Putamen (tissue), 1 donor: ENCODE data around the gene OTOA.
"Not testable (repeated sequence)": the region's sequence is repeated elsewhere in the genome, so short reads cannot be mapped to it uniquely, and the experiment has no call there.

ENCODE experiments used
- DNase-seq: peaks from one replicate; pipeline ENCODE4 v3.0.0-alpha.2; 2016; ENCODE audit warnings: low spot score

The OTOA gene

DNA sequence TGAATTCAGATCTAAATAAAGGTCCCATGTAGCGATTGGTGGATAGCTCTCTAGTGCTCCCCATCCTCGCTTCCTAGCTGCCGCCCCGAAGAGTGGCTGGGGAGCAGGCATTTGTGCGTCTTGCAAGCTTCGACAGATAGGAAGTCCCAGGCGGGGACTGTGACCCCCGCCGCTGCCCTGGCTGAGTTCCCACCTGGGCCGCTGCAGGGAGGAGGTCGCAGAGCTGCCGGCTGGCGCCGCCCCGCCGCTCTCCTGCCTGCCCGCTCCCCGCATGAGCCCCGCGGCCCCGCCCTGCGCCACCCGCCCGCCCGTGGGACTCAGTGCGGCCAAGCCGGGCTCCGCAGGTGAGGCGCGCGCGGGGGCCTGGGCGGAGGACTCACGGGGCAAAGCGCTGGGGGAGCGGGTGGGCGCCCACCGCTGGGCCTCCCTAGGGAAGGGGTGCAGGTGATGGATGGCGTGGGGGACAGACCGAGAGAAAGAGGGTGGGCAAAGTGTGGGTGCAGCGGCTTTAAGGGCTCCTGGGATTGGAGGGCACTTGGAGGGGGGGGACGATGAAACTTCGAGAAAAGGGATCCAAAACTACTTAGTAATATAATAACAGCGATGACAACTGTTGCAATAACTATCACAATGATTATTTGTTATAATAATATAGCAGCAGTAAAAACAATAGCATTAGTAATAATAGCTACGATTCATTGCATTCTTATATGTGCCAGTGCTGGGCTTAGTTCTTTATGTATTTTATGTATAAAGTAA lies at the start of gene OTOA:
TSS of gene OTOA (plus strand) at position 80 of the 759 bp plus-strand sequence. CDS start 14,547 bp downstream, outside the sequence.
- no peak for DNase-seq

DNA sequence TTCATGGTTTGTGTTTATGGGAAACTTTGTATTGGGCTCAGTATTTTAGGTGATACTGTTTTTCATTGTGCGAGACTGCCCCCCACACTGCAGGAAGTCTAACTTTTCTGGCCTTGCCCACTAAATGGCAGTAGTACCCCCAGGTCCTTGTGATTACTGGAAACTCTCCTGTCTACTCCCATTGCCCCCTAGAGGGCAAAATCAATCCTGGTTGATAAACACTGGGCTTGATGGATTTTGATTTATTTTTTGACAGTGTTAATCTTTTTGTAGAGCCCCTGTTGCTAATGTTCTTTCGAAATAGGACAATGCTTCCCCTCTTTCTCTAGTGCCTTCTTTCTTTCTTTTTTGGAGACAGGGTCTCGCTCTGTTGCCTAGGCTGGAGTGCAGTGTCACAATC lies 48.9 kb upstream of the OTOA start:
- DNase-seq: no peak

DNA sequence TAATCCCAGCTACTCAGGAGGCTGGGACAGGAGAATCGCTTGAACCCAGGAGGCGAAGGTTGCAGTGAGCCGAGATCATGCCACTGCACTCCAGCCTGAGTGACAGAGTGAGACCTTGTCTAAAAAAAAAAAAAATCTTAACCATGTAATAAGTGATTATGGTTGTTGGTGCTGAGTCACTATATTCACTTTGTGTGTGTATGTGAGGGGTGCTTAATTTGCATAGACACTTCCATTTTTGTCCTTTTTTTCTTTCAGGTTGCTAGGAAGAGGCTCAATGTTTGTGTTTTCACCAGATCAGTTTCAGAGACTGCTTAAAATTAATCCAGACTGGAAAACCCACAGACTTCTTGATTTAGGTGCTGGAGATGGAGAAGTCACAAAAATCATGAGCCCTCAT lies 46.2 kb upstream of the OTOA start:
- DNase-seq: no peak

DNA sequence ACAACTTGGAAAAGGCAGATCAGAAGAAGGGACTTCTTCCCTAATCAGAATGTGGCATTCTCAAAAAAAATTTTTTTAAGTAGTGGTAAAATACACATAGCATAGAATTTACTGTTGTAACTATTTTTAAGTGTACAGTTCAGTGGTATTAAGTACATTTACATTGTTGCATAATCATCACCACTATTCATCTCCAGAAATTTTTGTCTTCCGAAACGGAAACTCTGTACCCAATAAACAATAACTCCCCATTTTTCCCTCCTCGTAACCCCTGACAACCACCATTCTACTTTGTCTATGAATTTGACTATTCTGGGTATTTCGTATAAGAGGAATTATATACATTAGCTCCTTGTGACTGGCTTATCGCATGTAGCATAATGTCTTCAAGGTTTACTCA lies 45.5 kb upstream of the OTOA start:
- no peak for DNase-seq

DNA sequence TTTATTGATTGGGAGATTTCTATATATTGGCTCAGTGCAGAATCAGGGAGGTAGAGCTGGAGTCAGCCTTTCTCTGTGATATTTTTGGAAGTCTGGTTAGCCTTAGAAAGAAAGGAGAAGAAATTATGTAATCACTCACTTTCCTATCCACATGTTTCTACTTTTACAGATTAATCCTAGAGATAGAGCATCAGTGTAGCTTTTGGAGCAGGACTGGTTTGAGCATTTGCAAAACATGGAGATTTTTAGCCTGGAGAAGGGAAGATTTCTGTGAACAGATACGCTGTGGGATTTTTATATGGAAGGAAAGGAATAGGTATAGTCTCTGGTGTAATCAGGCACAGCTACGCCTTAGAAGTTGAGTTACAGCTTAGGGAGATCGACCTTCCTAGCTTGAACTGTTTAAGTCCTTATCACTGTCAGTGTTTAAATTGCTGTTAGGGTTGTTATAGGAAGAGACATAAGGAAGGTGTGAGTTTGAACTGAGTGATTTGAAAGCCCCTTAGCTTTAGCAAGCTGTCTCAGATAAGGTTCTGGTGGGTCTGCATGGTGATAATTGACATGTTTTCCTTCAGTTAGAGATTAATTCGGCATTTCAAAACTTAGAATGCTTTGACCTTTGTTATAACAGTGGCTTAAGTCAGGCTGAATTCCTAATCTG lies 43.9 kb upstream of the OTOA start:
- peak; percentile 36 for DNase-seq

DNA sequence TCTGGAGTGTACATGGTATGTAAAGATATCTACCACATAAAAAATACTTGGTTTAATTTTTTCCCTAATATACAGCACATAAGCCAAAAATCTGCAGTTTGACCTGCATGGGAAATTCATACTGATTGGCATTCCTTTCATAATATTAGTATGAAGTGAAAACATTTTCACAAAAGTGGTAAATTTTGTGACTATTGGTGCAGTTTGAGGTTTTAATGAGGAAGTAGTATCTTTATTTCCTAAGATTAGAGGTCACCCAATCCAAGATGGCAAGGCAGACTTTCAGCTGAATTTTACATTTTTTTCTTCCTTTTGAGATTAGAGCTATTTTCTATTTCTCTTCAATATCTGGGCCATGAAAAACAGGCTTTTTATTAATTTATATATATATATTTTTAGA lies 43.2 kb upstream of the OTOA start:
- DNase-seq: no peak

DNA sequence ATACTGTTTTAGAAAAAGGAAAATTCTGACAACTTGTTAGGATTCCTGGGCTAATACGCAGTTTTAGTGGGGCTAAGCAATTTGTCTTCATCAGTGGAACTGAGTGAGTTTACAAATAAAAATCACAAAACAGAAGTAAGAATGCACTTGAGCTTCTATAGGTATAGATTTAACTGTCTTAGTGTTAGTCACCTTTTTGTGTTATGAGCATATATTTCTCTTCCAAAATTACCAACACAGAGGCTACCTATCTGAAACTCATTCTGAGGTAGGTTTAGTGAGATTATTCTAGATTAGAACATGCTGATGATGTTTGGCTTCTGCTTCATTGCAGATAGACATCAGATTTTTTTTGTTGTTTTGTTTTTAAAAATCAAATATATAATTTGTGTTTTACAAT lies 41.2 kb upstream of the OTOA start:
- DNase-seq: no peak

DNA sequence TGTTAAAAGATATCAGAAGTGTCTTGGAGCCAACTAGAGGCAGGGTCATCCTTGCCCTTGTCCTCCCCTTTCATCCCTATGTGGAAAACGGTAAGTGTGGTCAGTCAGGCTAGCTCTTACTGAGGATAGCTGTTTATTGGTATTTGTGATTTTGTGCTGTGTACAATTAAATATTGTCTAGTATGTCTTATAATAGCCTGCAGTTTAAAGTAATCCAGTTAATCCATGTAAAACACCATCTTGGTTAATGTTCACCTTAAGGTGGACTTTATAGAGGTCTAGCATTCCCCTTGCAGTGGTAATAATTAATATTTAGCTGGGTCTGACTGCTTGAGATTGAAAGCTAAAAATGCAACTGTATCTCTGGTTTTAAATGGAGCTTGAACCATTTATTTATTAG lies 38.7 kb upstream of the OTOA start:
- DNase-seq: no peak

DNA sequence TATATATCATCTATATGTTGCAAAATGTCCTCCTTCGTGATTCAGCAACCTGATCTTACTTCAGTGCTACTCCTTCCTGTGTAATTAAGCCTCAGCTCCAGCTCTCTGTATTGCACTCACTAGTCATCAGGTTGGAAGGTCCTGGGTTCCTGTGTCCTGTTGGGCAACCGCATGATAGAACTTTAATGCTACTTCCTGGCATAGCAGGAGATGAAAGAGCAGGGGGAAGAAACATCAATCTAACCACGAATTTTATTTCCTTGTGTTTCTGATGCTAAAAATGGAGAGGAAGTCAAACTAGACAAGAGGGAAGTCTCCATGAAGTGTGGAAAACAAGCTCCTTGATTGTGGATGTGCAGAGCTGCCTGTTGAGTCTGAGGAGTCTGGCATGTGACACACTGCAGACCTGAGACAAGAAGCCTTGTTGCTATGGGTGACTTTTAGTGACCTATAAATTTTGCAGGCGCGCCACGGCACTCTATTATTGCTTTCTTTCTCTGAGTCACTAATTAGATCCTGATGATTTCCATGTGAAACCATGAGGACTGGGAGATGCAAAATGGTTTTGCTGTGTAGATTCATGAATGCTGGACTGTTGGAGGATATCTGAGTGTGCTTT lies 37.0 kb upstream of the OTOA start:
- no peak for DNase-seq

DNA sequence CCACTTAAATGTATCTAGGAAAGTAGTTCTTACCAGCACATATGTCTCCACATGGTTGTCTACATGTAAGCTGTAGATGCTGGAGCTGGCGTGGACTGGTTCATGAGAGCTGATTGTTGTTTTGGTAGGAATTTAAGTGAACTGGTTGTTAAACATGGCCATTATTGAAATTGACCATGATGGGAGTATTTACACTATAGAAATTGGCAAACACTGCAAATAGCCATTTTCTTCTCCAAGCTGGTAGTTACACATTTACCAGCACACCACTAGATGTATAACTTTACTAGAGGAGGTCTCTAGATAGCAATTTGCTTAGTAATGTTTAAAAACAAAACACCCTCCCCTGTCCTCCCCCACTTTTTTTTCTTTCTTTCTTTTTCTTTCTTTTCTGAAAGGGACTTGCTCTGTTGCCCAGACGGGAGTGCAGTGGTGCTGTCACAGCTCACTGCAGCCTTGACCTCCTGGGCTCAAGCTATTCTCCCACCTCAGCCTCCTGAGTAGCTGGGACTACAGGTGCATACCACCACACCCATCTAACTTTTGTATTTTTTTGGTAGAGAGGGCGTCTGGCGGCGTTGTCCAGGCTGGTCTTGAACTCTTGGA lies 35.5 kb upstream of the OTOA start:
- DNase-seq: no peak

DNA sequence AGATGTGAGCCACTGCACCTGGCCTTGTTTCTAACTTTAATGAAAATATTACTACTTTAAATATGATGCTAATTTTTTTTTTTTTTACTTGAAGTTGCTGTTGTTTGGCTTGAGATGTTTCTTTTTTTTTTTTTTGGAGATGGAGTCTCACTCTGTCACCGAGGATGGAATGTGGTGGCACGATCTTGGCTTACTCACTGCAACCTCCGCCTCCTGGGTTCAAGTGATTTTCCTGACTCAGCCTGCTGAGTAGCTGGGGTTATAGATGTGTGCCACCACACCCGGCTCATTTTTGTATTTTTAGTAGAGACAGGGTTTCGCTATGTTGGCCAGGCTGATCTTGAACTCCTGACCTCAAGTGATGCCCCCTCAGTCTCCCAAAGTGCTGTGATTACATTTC lies 35.0 kb upstream of the OTOA start:
- DNase-seq: no peak

DNA sequence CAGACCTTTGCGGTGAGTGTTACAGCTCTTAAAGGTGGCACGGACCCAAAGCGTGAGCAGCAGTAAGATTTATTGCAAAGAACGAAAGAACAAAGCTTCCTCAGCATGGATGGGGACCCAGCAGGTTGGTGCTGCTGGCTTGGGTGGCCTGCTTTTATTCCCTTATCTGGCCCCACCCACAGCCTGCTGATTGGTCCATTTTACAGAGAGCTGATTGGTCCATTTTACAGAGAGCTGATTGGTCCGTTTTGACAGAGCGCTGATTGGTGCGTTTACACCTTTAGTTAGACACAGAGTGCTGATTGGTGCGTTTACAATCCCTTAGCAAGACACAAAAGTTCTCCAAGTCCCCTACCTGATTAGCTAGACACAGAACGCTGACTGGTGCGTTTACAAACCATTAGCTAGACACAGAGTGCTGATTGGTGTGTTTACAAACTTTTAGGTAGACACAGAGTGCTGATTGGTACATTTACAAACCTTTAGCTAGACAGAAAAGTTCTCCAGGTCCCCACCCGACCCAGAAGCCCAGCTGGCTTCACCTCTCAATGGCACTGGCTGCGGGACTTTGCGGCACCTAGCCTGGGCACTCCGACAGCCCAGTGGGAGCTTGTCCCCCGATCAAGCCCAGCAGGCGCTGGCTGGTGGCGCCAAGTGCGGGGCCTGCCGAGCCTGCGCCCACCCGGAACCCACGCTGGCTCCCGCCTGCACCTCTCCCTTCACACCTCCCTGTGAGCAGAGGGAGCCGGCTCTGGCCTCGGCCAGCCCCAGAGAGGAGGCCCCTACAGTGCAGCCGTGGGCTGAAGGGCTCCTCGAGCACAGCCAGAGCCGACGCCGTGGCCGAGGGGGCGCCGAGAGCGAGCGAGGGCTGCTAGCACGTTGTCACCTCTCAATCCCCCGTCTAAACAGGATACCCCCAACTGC lies 33.9 kb upstream of the OTOA start:
- not testable (repeated sequence) for DNase-seq

DNA sequence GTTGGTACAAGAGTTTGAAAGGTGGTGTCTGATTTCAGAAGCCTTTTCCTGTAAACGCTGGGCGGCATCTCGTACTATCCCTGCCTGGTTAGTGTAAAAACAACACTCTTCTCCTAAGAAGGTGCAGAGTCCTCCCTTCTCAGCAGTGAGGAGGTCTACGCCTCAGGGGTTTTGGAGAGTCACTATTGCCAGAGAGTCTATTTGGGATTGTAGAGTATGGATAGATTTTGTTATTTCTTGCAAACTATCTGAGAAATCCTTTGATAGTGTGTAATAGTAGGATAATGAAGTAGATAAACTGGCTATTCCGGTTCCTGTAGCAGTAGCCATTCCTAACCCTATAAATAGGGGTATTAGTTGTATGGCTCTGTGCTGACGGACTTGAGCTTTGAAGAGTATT lies 32.9 kb upstream of the OTOA start:
- DNase-seq: not testable (repeated sequence)

DNA sequence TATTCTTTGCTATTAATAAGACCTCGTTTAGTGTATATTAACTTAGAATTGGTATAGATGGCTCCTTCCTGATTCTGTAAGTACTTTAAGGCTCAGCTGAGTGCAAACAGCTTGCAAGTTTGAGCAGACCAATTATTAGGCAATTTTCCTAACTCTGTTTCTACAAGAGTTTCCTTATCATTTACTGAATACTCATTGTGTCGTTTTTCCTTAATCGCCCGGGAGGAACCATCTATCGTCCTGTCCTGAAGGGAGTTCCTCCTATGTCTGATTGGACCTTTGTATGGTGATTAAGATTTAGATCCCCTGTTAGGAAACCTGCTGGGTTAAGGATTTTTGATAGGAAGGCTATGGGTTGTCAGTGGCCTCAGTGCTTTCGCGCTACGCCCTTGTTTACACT lies 32.4 kb upstream of the OTOA start:
- DNase-seq: not testable (repeated sequence)

DNA sequence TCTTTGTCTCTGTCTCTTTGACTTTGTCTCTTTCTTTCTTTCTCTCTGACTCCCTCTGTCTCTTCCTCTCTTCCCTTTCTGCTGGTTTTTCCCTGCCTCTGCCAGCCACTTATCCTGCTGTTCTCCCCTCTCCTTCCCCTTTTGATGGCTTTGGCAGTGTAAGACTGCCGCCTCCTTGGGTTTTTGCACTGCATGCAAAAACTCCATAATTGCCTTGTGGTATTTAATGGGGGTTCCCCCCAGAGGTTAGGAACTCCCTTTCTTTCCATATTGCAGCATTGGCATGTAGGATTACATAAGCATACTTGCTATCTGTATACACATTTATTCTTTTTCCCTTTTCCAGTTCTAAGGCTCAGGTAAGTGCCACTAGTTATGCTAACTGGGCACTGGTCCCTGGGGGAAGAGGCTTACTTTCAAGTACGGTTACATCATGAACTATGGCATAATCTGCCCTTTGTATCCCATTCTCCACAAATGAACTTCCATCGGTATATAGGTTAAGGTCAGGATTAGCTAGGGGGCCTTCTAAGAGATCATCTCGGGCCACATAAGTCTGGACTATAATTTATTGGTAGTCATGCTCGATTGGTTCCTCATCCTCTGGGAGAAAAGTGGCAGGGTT lies 31.7 kb upstream of the OTOA start:
- DNase-seq: not testable (repeated sequence)

DNA sequence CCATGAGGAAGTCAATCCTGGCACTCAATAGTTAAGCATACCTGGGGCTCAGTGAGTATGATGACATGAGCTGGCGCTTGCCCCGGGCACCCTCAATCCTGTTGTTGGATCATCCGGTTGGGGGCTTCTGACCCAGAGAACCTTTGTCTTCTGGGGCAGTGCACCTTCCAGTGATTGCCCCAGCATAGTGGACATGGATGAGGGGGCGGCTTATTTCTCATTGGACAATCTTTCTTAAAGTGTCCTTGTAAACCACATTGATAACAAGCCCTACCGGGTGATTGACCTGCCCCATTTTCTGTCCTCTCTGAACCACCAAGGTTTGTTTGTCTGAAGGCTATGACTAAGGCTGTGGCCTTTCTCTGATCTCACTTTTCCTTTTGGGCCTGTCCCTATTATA lies 29.6 kb upstream of the OTOA start:
- no peak for DNase-seq

DNA sequence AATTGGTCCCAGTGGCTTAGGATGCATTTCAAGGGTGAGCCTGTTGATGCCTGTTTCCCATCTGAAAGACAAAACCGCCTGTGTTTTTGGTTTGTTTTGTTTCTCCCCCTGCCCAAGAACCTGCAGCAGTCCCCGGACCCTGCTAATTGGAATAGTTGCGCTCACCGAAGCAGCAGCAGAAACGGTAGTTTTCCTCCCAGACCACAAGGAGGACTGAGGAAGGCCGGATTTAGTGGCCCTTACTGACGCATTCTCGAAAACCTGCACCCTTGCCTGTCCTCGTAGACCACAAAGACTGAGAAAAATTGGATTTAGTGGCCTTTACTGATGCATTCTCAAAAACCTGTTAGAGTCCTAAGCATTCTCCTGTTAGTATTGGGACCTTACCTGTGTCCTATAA lies 28.1 kb upstream of the OTOA start:
- not testable (repeated sequence) for DNase-seq

DNA sequence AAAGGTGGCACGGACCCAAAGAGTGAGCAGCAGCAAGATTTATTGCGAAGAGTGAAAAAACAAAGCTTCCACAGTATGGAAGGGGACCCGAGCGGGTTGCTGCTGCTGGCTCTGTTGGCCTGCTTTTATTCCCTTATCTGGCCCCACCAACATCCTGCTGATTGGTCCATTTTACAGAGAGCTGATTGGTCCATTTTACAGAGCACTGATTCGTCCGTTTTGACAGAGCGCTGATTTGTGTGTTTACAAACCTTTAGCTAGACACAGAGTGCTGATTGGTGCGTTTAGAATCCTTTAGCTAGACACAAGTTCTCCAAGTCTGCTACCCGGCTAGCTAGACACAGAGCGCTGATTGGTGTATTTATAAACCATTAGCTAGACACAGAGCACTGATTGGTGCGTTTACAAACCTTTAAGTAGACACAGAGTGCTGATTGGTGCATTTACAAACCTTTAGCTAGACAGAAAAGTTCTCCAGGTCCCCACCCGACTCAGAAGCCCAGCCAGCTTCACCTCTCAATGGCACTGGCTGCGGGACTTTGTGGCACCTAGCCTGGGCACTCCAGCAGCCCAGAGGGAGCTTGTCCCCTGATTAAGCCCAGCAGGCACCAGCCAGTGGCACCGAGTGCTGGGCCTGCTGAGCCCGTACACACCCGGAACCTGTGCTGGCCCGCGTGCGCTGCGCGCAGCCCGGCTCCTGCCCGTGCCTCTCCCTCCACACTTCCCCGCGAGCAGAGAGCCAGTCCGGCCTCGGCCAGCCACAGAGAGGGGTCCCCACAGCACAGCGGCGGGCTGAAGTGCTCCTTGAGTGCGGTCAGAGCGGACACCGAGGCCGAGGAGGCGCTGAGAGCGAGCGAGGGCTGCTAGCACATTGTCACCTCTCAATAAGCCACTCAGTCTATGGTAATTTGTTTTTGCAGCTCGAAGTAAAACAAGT lies 26.5 kb upstream of the OTOA start:
- DNase-seq: no peak

DNA sequence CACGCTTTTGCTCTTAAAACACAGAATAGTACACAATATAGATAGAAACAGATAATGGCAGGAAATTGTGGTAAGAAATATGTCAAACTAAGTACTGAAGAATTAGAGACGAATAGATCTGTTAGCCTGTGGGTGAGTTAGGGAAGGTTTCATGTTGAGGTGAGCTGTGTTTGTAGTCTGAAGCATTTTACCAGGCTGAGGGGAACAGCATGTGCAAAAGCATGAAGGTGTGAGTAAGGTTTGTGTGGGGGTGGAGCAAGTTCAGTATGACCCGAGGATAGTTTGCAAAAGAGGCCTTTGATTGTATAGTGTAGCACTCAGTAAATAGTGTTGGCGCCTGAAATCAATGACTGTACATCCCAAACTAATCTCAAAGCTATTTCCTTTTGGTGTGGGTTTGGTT lies 25.2 kb upstream of the OTOA start:
- no peak for DNase-seq

DNA sequence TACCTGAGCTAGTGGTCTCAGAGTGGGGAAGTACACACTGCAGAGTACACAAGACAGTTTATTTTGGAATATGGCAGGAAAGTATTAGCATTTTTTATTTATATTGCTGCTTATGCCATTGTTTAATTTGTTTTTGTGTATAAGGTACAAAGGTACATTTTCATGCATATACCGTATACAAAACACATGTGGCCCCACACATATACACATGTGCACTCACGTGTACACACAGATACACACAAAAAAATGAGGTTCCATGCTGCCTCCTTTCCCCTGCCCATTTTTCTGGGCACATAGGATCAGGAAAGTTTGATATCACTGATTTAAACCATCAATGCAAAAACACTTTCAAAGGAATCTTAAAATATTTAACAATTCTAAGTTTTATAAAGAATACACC lies 24.3 kb upstream of the OTOA start:
- no peak for DNase-seq
